ENCODE data around the gene RIPK4. TPM values are rescaled to one million over a fixed set of nuclear protein-coding genes. Genes with fewer than 3 reads are reported as not detected.

Gene RIPK4
- total RNA-seq, 1 donor from 2014 or later: 13.7 TPM

DNA sequence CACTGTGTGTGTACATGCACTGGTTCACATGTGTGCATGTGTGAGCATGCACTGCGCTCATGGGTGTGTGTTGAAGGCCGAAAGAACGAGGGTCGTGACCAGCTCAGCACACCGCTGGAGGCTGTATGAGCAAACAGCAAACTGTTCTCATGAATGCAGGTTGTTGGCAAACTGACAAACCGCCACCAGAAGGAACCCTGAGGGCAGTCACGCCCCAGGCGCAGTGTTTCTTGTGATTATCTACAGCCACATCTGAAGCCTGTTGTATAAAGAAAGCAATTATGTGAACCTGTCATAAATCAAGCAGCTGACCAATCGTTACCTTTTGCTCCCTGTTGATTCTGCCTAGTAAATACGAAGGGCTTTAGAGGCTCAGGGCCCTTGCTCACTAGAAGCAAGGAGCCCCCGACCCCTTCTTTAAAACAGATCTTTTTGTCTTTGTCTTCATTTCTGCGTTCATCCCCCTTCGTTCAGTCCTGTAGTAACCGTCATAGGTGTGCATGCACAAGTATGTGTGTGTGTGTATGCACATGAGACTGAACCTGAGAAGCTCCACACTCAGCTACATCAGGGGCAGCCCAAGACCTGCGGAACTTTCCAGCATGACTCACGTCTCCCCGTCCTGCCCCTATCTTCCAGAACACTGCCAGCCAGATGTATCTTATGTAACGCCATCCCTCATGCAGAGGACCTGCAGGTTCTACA, 16.8 kb upstream of the RIPK4 start:
- H3K4me3 Mint-ChIP-seq: peak overlapping the region; percentile 71
- peaks cover 24% of the 10 kb centered on the region for H3K4me1 Mint-ChIP-seq (ENCODE audit: unreplicated experiment)
- H3K27ac Mint-ChIP-seq: peak overlapping the region; percentile 78
- H3K27me3 Mint-ChIP-seq: peaks cover 10% of the 10 kb centered on the region
- TF ChIP-seq, protein P1, sequence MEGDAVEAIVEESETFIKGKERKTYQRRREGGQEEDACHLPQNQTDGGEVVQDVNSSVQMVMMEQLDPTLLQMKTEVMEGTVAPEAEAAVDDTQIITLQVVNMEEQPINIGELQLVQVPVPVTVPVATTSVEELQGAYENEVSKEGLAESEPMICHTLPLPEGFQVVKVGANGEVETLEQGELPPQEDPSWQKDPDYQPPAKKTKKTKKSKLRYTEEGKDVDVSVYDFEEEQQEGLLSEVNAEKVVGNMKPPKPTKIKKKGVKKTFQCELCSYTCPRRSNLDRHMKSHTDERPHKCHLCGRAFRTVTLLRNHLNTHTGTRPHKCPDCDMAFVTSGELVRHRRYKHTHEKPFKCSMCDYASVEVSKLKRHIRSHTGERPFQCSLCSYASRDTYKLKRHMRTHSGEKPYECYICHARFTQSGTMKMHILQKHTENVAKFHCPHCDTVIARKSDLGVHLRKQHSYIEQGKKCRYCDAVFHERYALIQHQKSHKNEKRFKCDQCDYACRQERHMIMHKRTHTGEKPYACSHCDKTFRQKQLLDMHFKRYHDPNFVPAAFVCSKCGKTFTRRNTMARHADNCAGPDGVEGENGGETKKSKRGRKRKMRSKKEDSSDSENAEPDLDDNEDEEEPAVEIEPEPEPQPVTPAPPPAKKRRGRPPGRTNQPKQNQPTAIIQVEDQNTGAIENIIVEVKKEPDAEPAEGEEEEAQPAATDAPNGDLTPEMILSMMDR (conservative IDR thresholded peaks at IDR 0.05): no peak
- no peaks in the 10 kb centered on the region for H3K36me3 Mint-ChIP-seq
- peaks cover 14% of the 10 kb centered on the region for H3K9me3 Mint-ChIP-seq
- DNase-seq (ENCODE audit: extremely low spot score, unreplicated experiment): no peak

DNA sequence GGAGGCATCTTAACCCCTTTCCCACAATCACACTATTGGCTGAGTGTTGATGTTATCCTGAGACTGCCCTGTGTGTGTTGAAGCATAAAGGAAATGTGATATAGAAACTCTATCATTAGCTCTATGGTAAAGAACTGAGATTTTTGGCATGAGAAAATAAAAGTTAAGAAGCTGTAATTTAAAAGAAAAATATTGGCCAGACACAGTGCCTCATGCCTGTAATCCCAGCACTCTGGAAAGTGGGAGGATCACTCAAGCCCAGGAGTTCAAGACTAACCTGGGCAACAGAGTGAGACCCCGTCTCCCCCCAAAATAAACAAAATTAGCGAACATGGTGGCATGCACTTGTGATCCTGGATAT, 14.2 kb upstream of the RIPK4 start:
- TF ChIP-seq, protein P1 (conservative IDR thresholded peaks at IDR 0.05): no peak
- peaks cover 26% of the 10 kb centered on the region for H3K4me1 Mint-ChIP-seq (ENCODE audit: unreplicated experiment)
- H3K27me3 Mint-ChIP-seq: peaks cover 9% of the 10 kb centered on the region
- peaks cover 9% of the 10 kb centered on the region for H3K9me3 Mint-ChIP-seq
- H3K27ac Mint-ChIP-seq: no peak overlapping the region
- H3K4me3 Mint-ChIP-seq: no peak overlapping the region
- no peak for DNase-seq (ENCODE audit: extremely low spot score, unreplicated experiment)
- H3K36me3 Mint-ChIP-seq: no peaks in the 10 kb centered on the region

DNA sequence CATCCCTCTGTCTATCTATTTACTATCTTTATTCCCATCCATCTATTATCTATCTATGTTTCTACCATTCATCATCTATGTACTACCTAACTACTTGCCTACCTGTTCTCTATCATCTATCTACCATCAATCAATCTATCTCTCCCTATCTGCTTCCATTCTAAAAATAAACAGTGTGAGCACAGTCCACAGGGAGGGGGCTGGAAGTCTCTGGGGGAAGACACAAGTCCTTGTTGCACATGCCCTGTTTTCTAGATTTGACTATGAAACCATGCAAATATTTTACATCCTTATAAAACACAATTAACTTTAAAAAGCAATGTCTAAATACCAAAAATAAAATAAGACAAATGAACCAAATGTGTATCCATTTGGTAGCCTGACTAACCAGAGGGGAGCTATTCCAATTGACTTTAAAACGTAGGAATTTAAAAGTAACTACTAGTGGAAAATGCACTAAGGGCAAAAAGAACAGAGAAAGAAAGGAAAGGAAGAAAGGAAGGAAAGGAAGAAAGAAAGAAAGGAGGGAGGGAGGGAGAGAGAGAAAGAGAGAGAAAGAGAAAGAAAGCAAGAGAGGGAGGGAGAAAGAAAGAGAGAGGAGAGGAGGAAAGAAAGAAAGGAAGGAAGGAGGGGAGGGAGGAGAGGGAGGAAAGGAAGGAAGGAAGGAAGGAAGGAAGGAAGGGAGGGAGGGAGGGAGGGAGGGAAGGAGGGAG, 13.6 kb upstream of the RIPK4 start:
- peaks cover 12% of the 10 kb centered on the region for H3K27me3 Mint-ChIP-seq
- H3K36me3 Mint-ChIP-seq: no peaks in the 10 kb centered on the region
- peaks cover 26% of the 10 kb centered on the region for H3K4me1 Mint-ChIP-seq (ENCODE audit: unreplicated experiment)
- peaks cover 9% of the 10 kb centered on the region for H3K9me3 Mint-ChIP-seq
- TF ChIP-seq, protein P1 (conservative IDR thresholded peaks at IDR 0.05): no peak
- DNase-seq (ENCODE audit: extremely low spot score, unreplicated experiment): no peak
- H3K27ac Mint-ChIP-seq: no peak overlapping the region
- no peak overlapping the region for H3K4me3 Mint-ChIP-seq

DNA sequence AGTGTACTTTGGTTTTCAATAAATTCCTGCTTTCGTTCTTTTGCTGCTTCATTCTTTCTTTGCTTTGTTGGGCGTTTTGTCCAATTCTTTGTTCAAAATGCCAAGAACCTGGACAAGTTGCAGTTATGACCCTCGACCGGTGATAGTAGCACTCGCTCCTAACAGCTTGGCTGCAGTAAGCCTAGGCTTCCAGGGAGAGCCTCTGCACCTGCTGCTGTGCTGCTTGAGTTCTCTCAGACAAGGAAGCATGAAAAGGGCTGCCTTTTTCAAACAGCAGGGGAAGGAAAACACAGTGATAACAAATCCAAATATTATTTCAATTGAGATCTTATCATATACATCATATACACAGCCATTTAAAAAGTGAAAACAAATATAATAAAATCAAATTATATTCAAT, 12.8 kb upstream of the RIPK4 start:
- Mint-ChIP-seq H3K27me3 (peaks cover 14% of the 10 kb centered on the region), H3K4me1 (ENCODE audit: unreplicated experiment) (peaks cover 32% of the 10 kb centered on the region), H3K9me3 (peaks cover 9% of the 10 kb centered on the region), H3K27ac (no peak overlapping the region), H3K36me3 (no peaks in the 10 kb centered on the region), H3K4me3 (peak overlapping the region; percentile 59)
- TF ChIP-seq, protein P1 (conservative IDR thresholded peaks at IDR 0.05): no peak
- no peak for DNase-seq (ENCODE audit: extremely low spot score, unreplicated experiment)

DNA sequence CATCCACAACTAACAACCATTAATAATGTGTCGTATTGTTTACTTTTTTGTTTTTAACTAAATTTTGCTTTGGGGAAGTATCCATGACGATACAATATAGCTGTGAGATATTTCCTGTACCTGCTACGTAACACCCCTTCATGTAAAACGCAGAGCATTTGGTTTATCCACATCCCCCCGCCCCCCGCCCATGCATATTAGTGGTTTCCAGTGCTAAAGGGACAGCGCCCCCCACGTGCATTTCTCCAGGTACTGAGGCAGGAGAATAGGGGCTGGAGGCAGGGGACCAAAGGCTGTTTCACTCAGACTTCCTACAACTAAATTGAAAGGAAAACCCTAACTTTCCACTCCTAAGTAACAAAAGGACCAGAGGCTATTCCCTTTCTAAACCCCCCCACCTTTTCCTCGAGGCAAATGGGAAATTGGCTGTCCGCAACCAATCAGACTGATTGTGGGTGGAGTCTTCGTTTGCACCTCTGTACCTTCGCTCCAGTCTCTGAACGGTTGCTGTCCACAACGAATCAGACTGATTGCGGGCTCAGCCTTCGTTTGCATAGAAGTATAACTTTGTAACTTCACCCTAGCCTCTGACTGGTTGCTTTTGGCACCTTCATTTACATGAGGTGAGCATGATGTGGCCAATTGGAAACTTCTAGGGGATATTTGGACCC, 12.2 kb upstream of the RIPK4 start:
- H3K36me3 Mint-ChIP-seq: no peaks in the 10 kb centered on the region
- H3K27ac Mint-ChIP-seq: no peak overlapping the region
- H3K4me1 Mint-ChIP-seq (ENCODE audit: unreplicated experiment): peaks cover 32% of the 10 kb centered on the region
- no peak for DNase-seq (ENCODE audit: extremely low spot score, unreplicated experiment)
- TF ChIP-seq, protein P1 (conservative IDR thresholded peaks at IDR 0.05): no peak
- H3K9me3 Mint-ChIP-seq: peaks cover 6% of the 10 kb centered on the region
- no peak overlapping the region for H3K4me3 Mint-ChIP-seq
- peaks cover 18% of the 10 kb centered on the region for H3K27me3 Mint-ChIP-seq

All from type B pancreatic cell (in vitro differentiated cells).